GM18868 (cell line): ENCODE data around the gene THAP4.

Experiments used
- ATAC-seq: cut with Tn5 transposase; IDR thresholded peaks from one replicate; pipeline ENCODE4 v1.9.1; 2021; ENCODE audit warnings: mild to moderate bottlenecking, moderate library complexity; ENCODE audit not compliant: unreplicated experiment

Gene THAP4

GRCh38 chr2:241565411-241565810, 71.5 kb downstream of the THAP4 start:
- ATAC-seq = no peak

GRCh38 chr2:241564596-241565410, 72.2 kb downstream of the THAP4 start:
- ATAC-seq = no peak

- ATAC-seq = no peak
These were observed 72.9 kb downstream of the THAP4 start for GRCh38 chr2:241563981-241564595.

- no peak for ATAC-seq
These were observed 73.4 kb downstream of the THAP4 start for GRCh38 chr2:241563571-241563980.

- ATAC-seq = no peak
These were observed 73.9 kb downstream of the THAP4 start for GRCh38 chr2:241563031-241563507.

GRCh38 chr2:241562269-241562891, 74.6 kb downstream of the THAP4 start:
- no peak for ATAC-seq

GRCh38 chr2:241561832-241562231, 75.1 kb downstream of the THAP4 start:
- ATAC-seq = no peak

GRCh38 chr2:241560883-241561474, 76.0 kb downstream of the THAP4 start:
- ATAC-seq = no peak

GRCh38 chr2:241560162-241560882, 76.6 kb downstream of the THAP4 start:
- no peak for ATAC-seq

- no peak for ATAC-seq
These were observed 77.4 kb downstream of the THAP4 start for GRCh38 chr2:241559323-241560161.

- no peak for ATAC-seq
These were observed 78.2 kb downstream of the THAP4 start, which contains the start of gene BOK for GRCh38 chr2:241558532-241559322. Gene BOK, plus strand, starts transcription at chr2:241558745. Its CDS starts 739 bp downstream, at chr2:241559484.

- no peak for ATAC-seq
These were observed 80.2 kb downstream of the THAP4 start for GRCh38 chr2:241556746-241557145.

- no peak for ATAC-seq
These were observed 81.2 kb downstream of the THAP4 start for GRCh38 chr2:241555711-241556110.

GRCh38 chr2:241554610-241555322, 82.2 kb downstream of the THAP4 start:
- no peak for ATAC-seq

- no peak for ATAC-seq
These were observed 83.0 kb downstream of the THAP4 start for GRCh38 chr2:241553981-241554380.

GRCh38 chr2:241553512-241553830, 83.5 kb downstream of the THAP4 start:
- no peak for ATAC-seq

GRCh38 chr2:241551998-241552737, 84.8 kb downstream of the THAP4 start:
- ATAC-seq = no peak

GRCh38 chr2:241551599-241551997, 85.4 kb downstream of the THAP4 start:
- no peak for ATAC-seq
